ENCODE data around the gene MYH7. TPM values are rescaled to one million over a fixed set of nuclear protein-coding genes. Genes with fewer than 3 reads are reported as not detected.

The MYH7 gene
- total RNA-seq, 6 experiments from 2014 or later: not detected

- no peak for DNase-seq
- no peak for TF ChIP-seq CTCF (IDR thresholded peaks at IDR 0.05)
- H3K27ac Mint-ChIP-seq: no peak overlapping the region
- no peak overlapping the region for H3K4me3 Mint-ChIP-seq
- H3K36me3 Mint-ChIP-seq (ENCODE audit: low read depth): no peaks in the 10 kb centered on the region
- no peaks in the 10 kb centered on the region for H3K4me1 Mint-ChIP-seq (ENCODE audit: low read depth)
- H3K27me3 Mint-ChIP-seq (ENCODE audit: insufficient read depth): peaks cover 26% of the 10 kb centered on the region
- H3K9me3 Mint-ChIP-seq: no peaks in the 10 kb centered on the region
Observed at GRCh38 chr14:23446291-23446851, 10.9 kb upstream of the MYH7 start.

GRCh38 chr14:23445773-23446172, 10.3 kb upstream of the MYH7 start:
- H3K4me1 Mint-ChIP-seq (ENCODE audit: low read depth): 0 out of 2 replicates have a peak, but pooled peaks cover 4% of the 10 kb centered on the region
- peaks cover 31% of the 10 kb centered on the region for H3K27me3 Mint-ChIP-seq (ENCODE audit: insufficient read depth)
- H3K36me3 Mint-ChIP-seq (ENCODE audit: low read depth): no peaks in the 10 kb centered on the region
- H3K4me3 Mint-ChIP-seq: no peak overlapping the region
- TF ChIP-seq CTCF (IDR thresholded peaks at IDR 0.05): no peak
- no peak overlapping the region for H3K27ac Mint-ChIP-seq
- DNase-seq: no peak
- no peaks in the 10 kb centered on the region for H3K9me3 Mint-ChIP-seq

GRCh38 chr14:23444314-23444713, 8.9 kb upstream of the MYH7 start:
- H3K4me3 Mint-ChIP-seq: no peak overlapping the region
- H3K36me3 Mint-ChIP-seq (ENCODE audit: low read depth): no peaks in the 10 kb centered on the region
- DNase-seq: no peak
- H3K27me3 Mint-ChIP-seq (ENCODE audit: insufficient read depth): peaks cover 40% of the 10 kb centered on the region
- H3K27ac Mint-ChIP-seq: no peak overlapping the region
- H3K4me1 Mint-ChIP-seq (ENCODE audit: low read depth): 0 out of 2 replicates have a peak, but pooled peaks cover 4% of the 10 kb centered on the region
- H3K9me3 Mint-ChIP-seq: no peaks in the 10 kb centered on the region
- no peak for TF ChIP-seq CTCF (IDR thresholded peaks at IDR 0.05)

- Mint-ChIP-seq H3K27ac (no peak overlapping the region), H3K9me3 (no peaks in the 10 kb centered on the region), H3K36me3 (ENCODE audit: low read depth) (no peaks in the 10 kb centered on the region), H3K4me1 (ENCODE audit: low read depth) (0 out of 2 replicates have a peak, but pooled peaks cover 4% of the 10 kb centered on the region), H3K27me3 (ENCODE audit: insufficient read depth) (peaks cover 42% of the 10 kb centered on the region), H3K4me3 (no peak overlapping the region)
- DNase-seq: no peak
- no peak for TF ChIP-seq CTCF (IDR thresholded peaks at IDR 0.05)
Observed at GRCh38 chr14:23443881-23444280, 8.4 kb upstream of the MYH7 start.

- no peak for DNase-seq
- H3K27me3 Mint-ChIP-seq (ENCODE audit: insufficient read depth): peaks cover 42% of the 10 kb centered on the region
- H3K4me1 Mint-ChIP-seq (ENCODE audit: low read depth): 0 out of 2 replicates have a peak, but pooled peaks cover 4% of the 10 kb centered on the region
- no peak overlapping the region for H3K4me3 Mint-ChIP-seq
- no peaks in the 10 kb centered on the region for H3K36me3 Mint-ChIP-seq (ENCODE audit: low read depth)
- H3K27ac Mint-ChIP-seq: no peak overlapping the region
- H3K9me3 Mint-ChIP-seq: no peaks in the 10 kb centered on the region
- no peak for TF ChIP-seq CTCF (IDR thresholded peaks at IDR 0.05)
Observed at GRCh38 chr14:23443411-23443812, 8.0 kb upstream of the MYH7 start.

Data from HFFc6 (cell line).